HG03060 (cell line): Measurements from ENCODE around the gene PTPN13.
"Not testable (repeated sequence)": the region's sequence is repeated elsewhere in the genome, so short reads cannot be mapped to it uniquely, and the experiment has no call there.

Experiments
- ATAC-seq: cut with Tn5 transposase; IDR thresholded peaks from one replicate; pipeline ENCODE4 v1.9.1; 2021; ENCODE audit warnings: low read depth, moderate number of reproducible peaks; ENCODE audit not compliant: unreplicated experiment

PTPN13 gene

DNA sequence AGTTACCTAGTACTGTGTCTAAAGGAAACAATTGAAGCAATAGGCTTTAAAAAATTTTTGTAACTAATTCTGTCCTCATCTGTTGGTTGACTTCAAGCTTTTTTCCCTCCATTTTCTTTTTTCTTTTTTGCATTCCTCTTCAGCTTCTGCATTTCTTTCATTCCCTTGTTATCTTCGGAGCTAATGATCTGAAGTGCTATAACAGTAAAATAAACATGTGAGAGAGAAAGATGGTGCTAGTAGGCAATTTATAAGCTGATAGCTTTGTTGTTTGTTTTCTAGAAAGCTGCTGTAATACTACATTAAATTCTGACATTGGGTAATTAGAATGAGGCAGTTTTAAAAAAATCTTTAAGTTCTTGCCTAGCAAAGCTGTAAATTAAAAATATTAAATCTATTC, 37.1 kb downstream of the PTPN13 start:
- ATAC-seq = no peak

DNA sequence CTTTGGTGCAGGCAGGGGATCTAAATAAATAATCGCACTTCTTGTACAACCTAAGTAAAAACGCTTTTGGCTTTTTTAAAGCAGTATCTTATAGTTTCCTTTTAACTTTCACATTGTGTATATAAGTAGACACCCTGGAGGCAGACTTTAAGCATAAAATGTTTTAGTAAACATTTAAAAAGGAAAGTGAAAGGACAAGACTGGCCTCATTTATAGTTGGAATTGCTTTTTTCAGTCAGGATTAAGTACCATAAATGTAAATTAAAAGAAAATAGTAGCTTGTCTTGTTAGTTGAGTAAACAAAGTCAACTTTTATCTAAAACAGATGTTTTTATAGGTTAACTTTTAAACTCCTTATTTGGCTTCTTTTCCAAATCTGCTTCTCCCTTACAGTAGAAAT, 39.7 kb downstream of the PTPN13 start:
- ATAC-seq = no peak

DNA sequence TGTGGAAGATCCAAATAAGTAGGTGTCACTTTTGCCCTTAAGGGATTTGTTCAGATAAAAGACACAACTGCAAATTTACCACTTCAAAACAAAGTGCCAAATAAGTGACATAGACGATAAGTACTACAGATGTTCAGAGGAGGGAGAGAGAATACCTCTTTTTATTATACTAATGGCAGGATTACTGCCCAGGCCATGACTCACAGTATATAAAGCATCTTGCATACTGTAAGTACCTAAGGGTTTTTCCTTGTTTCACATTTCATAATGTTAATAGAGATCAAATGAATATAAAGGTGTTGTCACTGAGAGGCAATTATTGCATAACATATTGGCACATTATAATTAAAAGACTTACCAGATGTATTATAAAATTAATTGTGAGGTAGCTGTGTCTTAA, 46.4 kb downstream of the PTPN13 start:
- ATAC-seq = no peak

DNA sequence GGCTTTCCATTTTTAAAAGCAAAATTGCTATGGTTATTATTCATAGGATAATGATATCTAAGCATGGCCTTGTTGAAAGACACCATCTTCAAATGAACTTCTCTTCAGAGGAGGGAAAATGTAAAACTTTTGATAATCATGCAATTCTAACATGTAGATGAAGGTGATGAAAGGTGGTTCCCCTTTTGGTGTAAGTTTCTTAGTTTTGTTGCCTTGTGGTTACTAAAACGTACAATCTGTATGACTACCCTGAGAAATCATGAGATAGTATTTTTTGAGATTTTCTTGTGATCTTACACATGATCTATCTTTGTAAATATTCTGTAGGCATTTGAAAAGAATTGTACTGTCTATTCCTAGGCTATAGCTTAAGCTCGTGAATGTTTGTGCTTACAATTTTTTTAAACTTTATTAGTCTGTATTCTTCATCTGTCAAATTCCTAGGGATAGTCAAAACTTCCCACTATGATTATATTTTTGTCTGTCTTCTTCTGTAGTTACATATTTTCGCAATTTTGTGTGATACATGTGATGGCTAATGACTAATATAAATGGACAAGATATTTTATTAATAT, 47.5 kb downstream of the PTPN13 start:
- no peak for ATAC-seq

DNA sequence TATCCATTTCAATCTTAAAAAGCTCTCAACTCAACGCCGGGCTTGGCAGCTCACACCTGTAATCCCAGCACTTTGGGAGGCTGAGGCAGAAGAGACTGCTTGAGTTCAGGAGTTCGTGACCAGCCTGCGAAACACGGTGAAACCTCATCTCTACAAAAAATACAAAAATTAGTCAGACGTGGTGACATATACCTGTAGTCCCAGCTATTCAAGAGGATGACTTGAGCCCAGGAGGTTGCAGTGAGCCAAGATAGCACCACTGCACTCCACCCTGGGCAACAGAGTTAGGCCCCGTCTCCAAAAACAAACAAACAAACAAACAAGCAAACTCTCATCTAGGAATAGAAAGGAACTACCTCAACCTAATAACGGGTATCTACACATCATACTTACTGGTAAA, 50.8 kb downstream of the PTPN13 start:
- ATAC-seq = no peak

DNA sequence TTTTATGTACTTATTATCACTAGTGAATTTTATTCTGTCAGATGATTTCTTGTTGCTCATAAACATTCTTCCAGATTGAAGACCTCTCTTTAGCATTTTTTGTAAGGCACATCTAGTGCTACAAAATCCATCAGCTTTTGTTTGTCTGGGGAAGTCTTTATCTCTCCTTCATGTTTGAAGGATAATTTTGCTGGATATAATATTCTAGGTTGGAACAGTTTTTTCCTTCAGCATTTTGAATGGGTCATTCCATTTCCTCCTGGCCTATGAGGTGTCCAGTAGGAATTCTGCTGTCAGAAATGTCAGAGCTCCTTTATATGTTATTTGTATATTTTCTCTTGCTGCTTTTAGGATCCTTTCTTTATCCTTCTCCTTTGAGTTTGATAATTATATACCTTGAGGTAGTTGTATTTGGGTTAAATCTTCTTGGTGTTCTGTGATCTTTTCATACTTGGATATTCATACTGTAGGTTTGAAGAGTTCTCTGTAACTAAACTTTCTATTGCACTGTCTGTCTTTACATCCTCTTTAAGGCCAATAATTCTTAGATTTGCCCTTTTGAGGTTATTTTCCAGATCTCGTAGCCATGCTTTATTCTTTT, 58.3 kb downstream of the PTPN13 start:
- no peak for ATAC-seq

DNA sequence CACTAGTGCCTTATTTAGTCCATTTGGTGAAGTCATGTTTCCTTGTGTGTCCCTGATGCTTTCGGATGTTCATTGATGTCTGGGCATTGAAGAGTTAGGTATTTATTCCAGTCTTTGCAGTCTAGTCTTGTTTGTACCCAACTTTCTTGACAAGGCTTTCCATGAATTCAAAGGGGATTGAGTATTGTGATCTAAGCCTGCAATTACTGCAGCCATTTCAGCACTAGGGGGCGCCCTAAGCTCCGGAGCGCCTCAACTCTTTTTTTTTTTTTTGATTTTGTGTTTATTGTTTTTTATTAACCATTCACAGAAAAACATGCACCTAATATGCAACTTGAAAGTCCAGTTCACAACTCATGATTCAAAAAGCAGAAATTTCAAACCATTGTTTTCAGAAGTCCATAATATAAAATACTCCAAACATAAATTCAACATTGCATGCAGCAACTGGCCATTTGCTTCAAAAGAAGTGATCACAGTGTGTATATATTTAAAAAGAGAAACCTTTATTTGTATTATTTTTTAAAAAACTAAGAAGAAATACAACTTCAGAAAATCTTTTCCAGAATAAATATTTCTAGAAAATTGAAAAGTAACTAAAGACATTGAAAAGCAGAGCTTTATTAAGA, 59.2 kb downstream of the PTPN13 start:
- ATAC-seq = no peak

DNA sequence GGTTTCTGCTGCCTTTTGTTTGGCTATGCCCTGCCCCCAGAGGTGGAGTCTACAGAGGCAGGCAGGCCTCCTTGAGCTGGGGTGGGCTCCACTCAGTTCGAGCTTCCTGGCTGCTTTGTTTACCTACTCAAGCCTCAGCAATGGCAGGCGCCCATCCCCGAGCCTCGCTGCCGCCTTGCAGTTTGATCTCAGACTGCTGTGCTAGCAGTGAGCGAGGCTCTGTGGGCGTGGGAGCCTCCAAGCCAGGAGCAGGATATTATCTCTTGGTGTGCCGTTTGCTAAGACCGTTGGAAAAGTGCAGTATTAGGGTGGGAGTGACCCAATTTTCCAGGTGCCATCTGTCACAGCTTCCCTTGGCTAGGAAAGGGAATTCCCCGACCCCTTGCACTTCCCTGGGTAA, 62.7 kb downstream of the PTPN13 start:
- not testable (repeated sequence) for ATAC-seq

DNA sequence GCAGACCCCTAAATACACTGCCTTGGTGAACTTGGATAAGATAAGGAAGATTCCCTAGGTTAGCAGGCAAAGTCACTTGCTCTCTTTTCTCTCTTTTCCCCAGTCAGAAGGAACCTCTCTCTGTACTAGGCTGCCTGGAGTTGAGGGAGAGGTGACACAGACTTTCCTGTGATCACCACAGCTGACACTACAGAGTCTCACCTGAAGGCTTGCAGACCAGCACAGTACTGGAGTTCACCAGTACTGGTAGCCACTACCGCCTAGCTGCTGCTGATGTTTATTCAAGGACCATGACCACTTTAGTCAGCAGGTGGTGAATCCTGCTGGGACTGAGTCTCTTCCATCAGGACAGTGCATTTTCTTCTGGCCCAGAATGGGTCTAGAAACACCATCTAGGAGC, 63.3 kb downstream of the PTPN13 start:
- ATAC-seq = no peak

DNA sequence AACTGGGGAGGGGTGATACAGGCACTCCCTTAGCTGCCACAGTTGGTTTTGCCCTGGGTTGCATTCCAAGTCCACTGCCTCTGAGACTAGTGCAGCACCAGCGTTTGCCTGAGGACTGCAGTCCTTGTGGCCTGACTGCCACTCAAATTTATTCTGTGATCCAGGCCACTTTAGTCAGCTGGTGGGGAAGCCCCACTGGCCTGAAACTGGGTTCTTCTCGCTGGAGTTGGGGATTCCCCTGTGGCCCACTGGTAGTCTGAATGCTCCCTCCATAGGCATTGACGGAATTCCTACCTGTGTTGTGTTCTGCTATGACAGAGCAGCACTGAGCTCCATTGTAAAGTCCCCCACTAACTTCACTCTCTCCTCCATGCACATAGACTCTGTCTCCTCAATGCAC, 63.8 kb downstream of the PTPN13 start:
- no peak for ATAC-seq

DNA sequence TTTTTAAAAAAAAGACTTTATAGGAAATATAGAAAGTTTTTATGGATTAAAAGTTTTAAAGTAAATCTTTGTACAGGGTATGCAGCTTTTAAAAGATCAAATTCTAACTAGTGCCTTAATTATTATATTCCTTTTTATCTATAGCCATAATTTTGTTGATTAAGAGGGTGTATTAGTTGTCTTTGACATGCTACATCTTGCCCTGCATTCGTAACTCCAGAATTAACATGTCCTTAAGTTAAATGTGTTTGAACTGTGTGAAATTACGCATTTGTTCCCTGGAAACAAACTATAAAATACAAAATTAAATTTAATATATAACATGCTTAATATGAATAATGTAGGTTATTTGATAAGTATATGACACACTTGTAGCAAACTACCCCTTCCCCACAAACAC, 66.3 kb downstream of the PTPN13 start:
- ATAC-seq = no peak

DNA sequence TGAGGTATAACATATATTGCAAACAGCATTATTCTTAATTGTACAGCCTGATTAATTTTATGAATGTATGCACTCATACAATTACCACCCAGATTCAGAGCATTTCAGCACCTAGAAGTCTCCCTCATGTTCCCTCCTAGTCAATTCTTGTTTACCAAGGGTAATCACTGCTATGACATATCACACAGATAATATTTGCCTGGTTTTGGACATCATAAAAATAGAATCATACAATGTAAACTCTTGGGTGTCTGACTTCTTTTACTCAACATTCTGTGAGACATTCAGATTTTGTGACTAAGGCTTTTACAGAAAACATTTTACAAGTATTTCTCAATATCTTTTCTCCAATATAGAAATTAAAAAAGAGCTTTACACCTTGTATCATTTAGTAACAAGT, 66.9 kb downstream of the PTPN13 start:
- no peak for ATAC-seq

DNA sequence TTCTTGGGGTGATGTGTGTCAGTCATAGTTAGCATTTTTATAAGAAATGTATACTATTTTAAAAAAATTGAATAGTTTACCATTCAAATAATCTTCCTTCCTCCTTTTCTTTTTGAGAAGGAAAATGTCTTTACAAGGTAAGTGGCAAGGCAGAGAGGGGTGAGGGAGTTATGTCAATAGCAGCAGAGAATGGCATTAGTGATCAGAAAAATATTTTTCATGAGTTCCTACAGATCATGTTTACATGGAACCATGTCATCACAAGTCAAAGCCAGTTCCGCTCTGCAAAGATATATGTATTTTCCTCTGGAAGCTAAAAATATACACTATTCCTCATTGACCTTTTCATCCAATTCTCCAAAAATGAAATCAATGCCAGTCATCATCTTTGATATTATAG, 67.3 kb downstream of the PTPN13 start:
- ATAC-seq = no peak

DNA sequence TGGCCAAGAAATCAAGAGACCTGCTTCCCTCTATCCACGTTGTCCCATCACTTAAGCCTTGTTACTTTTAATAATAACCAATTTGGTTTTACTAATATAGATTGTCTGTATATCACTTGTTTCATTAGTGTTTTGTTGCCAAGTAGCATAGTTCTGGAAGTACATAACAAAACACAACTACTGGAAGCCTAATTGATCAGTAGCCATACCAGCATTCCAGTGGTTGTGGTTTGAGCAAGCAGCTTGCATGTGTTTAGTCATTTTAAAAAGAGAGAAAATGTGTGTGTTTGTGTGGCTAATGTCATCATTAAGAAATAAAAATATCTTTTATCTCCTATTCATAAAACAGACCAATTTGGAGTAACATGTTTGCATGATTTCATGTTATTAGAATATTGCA, 70.8 kb downstream of the PTPN13 start:
- no peak for ATAC-seq

DNA sequence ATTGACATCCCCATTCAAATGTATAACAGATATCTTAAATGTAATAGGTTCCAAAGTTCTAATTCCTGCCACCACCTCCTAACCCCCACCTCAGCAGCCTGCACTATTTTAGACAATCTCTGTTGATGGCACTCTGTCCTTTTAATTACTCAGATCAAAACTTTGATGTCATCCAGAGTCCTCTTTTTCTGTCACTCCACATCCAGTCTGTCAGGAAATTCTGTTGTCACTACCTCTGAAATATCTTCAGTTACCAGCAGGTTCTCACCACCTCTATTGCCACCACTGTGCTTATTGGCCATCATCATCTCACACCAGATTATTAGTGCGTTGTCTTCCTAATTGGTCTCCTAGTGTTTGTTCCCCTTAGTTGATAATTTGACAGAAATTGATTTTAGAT, 76.2 kb downstream of the PTPN13 start:
- no peak for ATAC-seq

DNA sequence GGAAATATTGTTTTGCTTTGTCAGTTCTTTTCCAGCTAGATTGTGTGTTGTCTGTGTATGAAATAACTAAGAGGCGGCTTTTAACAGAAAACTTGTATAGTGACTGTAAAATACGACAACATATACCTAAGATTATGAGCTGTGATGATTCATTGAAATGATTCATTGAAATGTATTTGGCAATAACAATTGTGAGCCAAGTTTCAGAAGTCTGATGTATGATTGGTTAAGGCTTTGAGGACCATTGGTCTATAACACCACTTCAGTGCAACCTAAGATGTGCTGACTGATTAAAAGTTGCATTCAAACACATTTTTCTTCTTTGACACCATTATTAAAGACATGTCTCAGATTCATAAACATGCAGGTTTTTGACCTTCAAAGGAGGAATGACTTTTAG, 76.6 kb downstream of the PTPN13 start:
- no peak for ATAC-seq

DNA sequence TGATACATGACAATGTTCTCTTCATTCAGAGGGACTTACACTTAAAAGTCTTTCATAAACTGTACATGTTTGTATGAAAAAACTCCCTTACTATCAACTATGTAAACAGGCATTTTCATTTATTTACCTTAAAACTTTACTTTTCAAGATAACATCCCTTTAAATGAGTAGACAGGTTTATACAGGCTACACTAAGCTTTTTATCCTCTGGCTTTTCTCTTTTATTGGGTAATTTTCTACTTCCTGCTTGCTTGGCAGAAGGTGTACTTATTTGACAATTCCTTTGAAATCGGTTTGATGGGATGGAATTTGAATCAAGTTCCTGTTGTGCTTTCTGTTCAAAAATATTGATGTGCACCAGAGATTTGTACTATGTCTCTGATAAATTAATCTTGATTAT, 81.4 kb downstream of the PTPN13 start:
- no peak for ATAC-seq

DNA sequence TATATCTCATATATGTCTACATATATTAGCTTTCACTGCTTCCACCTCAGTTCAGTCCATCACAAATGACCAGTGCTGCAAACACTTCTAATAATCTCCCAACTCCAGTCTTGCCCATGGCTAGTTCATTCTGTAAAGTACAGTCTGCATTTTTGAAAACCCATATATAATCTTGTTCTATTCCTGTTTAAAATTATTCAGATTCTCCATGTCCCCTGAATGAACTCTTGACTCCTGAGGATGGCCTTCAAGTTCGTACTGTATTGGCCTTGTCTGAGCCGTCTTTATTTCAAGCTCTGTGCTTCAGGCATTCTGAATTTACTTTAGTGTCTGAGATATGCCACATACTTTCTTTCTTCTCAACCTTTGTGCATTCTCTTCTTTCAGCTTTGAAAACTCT, 84.7 kb downstream of the PTPN13 start:
- ATAC-seq = no peak

DNA sequence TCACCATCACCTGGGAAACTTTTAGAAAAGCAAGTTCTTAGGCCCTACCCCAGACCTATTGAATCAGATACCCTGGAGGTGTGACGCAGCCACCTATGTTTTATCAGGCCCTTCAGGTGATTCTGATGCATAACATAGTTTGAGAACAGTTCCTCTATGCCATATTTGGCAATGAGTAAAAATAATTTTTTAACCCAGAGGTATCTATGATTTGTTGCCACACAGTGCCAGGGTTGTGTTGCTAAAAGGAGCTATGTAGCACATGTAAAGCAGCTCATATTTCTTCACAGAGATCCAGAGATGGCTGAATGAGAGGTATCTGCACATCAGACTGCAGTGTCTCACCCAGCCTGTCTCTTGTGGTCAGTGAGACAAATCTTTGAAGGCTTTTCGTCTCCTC, 85.3 kb downstream of the PTPN13 start:
- ATAC-seq = no peak

DNA sequence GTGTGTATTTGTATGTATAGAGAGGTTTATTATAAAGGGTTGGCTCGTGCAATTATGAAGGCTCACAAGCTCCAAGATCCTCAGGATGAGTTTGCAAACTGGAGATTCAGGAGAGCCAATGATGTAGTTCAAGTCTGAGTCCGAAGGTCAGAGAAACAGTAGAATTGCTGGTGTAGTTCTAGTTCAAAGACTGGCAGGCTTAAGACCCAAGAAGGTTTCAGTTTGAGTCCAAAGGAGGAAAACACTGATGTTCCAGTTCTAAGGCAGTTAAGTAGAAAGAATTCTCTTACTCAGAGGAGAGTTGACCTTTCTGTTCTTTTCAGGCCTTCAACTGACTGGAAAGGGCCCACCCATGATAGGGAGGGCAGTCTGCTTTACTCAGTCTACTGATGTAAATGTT, 89.1 kb downstream of the PTPN13 start:
- no peak for ATAC-seq

DNA sequence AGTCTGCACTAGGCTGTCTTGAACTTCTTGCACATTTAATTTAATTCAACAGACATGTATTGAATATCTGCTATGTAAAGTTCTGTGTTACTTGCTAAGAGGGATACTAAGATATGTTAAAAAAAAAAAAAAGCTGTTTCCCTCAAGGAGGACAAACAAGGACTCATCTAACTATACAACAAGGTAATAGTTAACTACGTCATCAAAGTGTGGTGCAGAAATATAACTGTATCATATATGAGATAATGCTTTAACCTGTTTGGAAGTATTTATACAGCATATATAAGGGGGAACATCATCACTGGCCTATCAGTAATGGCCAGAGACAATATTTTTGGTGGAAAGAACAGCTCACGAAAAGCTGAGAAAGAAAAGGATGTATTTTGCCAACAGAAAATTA, 89.9 kb downstream of the PTPN13 start:
- ATAC-seq = no peak

DNA sequence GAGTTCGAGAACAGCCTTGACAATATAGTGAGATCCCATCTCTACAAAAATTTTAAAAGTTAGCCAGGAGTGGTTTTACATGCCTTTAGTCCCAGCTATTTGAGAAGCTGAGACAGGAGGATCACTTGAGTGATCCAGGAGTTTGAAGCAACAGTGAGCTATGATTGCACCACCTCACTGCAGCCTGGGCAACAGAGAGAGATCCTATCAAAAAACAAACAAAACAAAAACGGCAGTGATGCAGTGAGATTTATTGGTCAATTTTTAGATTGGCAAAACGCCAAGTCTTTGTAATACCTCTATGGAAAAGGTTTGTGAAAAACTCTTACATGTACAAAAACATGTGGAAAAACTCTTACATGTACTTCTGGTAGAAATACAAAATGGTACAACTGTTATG, 91.3 kb downstream of the PTPN13 start:
- no peak for ATAC-seq

DNA sequence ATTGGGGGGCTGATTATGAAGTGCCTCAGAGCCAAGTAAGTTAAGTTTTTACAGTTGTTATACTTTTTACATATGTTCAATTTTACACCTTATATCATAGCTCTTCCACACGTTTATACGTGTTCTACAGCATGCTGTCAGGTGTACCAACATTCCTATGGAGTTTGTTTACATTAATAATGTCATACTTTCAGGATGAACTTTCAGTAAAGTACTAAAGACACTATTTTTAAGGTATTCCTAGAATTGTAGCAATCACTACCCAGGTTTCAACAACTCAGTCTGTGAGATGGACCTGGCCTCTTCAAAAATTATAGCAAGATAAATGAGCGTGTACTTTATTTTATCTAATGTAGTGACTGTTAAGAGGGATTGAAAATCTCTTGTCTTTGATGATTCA, 92.6 kb downstream of the PTPN13 start:
- no peak for ATAC-seq
